Measurements from ENCODE around the gene DCLK2. TPM values are rescaled to one million over a fixed set of nuclear protein-coding genes. Genes with fewer than 3 reads are reported as not detected.

The DCLK2 gene
- total and polyA plus RNA-seq, 2 of the 8 experiments (the other 6 are each of a cell fraction or from before 2014, with no cell fraction given), result 0.32 to 0.37 TPM

DNA sequence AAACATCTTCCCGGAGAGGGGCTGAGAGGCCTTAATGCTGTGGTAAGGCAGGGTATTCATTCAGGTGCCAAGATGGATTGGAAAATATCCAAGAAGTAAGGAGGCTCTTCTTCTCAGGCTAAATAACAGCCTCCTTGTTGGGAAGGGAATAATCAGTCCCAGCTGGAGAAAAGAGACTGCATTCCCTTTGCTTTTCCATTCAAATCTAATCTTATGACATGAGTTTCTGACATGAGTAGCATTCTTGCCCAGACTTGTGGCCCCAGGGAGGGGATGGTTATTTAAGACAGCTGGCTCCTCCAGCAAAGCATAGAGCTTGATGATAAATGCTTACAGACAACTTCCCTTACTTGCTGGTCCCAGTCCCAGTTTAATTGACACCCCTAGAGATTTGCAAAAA is 98.3 kb downstream of the DCLK2 start (continued):
- TF ChIP-seq CTBP2 (IDR thresholded peaks at IDR 0.05; ENCODE audit: borderline replicate concordance, insufficient read depth, insufficient read length, low read length), result no peak
- no peak for TF ChIP-seq YY1 (IDR thresholded peaks at IDR 0.05; ENCODE audit: low read depth, low read length)
- TF ChIP-seq, protein P1, sequence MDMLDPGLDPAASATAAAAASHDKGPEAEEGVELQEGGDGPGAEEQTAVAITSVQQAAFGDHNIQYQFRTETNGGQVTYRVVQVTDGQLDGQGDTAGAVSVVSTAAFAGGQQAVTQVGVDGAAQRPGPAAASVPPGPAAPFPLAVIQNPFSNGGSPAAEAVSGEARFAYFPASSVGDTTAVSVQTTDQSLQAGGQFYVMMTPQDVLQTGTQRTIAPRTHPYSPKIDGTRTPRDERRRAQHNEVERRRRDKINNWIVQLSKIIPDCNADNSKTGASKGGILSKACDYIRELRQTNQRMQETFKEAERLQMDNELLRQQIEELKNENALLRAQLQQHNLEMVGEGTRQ (IDR thresholded peaks at IDR 0.05; ENCODE audit: low read length), result no peak
- no peak for TF ChIP-seq E2F6 (IDR thresholded peaks at IDR 0.05)
- TF ChIP-seq SUZ12 (IDR thresholded peaks at IDR 0.05; ENCODE audit: low read length), result no peak
- TF ChIP-seq GABPA (IDR thresholded peaks at IDR 0.05; ENCODE audit: borderline replicate concordance, insufficient read depth, low read length), result no peak
- TF ChIP-seq POLR2AphosphoS5 (IDR thresholded peaks at IDR 0.05; ENCODE audit: low read depth, low read length), result no peak
- TF ChIP-seq SIRT6 (IDR thresholded peaks at IDR 0.05; ENCODE audit: low read length), result no peak
